K562 treated with DMSO at 1 percent for 12 hours (cell line): ENCODE measurements around the gene USP17L28. TPM values are rescaled to one million over a fixed set of nuclear protein-coding genes. Genes with fewer than 3 reads are reported as not detected.

Experiments
- total RNA-seq: library from RNA; unstranded; fragments of 300-600 nt; gene quantifications from 2 replicates; pipeline ENCODE4 v1.2.3, GENCODE V29; 2022; ENCODE audit not compliant: insufficient read depth

Gene USP17L28
- not detected in 2 replicates for total RNA-seq

GRCh38 chr4:9348593-9348992 lies at the start of gene USP17L28:
Gene USP17L28, plus strand, starts transcription at chr4:9348893. Its CDS starts 0 bp downstream, at chr4:9348893.

GRCh38 chr4:9324865-9325264 lies 23.8 kb upstream of the USP17L28 start, which contains the start of gene USP17L24:
Gene USP17L24, plus strand, starts transcription at chr4:9325165. Its CDS starts 0 bp downstream, at chr4:9325165.

GRCh38 chr4:9329611-9330010 lies 19.1 kb upstream of the USP17L28 start, which contains the start of gene USP17L25:
Gene USP17L25, plus strand, starts transcription at chr4:9329911. Its CDS starts 0 bp downstream, at chr4:9329911.

GRCh38 chr4:9334358-9334757 lies 14.3 kb upstream of the USP17L28 start, which contains the start of gene USP17L26:
Gene USP17L26, plus strand, starts transcription at chr4:9334658. Its CDS starts 0 bp downstream, at chr4:9334658.

GRCh38 chr4:9339103-9339502 lies 9.6 kb upstream of the USP17L28 start, which contains the start of gene USP17L5:
Gene USP17L5, plus strand, starts transcription at chr4:9339403. Its CDS starts 0 bp downstream, at chr4:9339403.

GRCh38 chr4:9343848-9344247 lies 4.8 kb upstream of the USP17L28 start, which contains the start of gene USP17L27:
Gene USP17L27, plus strand, starts transcription at chr4:9344148. Its CDS starts 0 bp downstream, at chr4:9344148.

GRCh38 chr4:9353338-9353737 lies 4.6 kb downstream of the USP17L28 start, which contains the start of gene USP17L29:
Gene USP17L29, plus strand, starts transcription at chr4:9353638. Its CDS starts 0 bp downstream, at chr4:9353638.

GRCh38 chr4:9362829-9363228 lies 14.1 kb downstream of the USP17L28 start, which contains the start of gene USP17L30:
Gene USP17L30, plus strand, starts transcription at chr4:9363129. Its CDS starts 0 bp downstream, at chr4:9363129.

Other genes with a start within 250 kb of the USP17L28 start
- not detected in 2 replicates for gene FAM90A26, start 178.5 kb upstream of the USP17L28 start, total RNA-seq
- not detected in 2 replicates for gene USP17L10, start 138.2 kb upstream of the USP17L28 start, total RNA-seq
- gene USP17L11, start 133.5 kb upstream of the USP17L28 start, total RNA-seq: not detected in 2 replicates
- gene USP17L12, start 128.7 kb upstream of the USP17L28 start, total RNA-seq: not detected in 2 replicates
- not detected in 2 replicates for gene USP17L13, start 124.0 kb upstream of the USP17L28 start, total RNA-seq
- gene USP17L15, start 114.5 kb upstream of the USP17L28 start, total RNA-seq: not detected in 2 replicates
- gene USP17L17, start 105.0 kb upstream of the USP17L28 start, total RNA-seq: not detected in 2 replicates
- not detected in 2 replicates for gene USP17L18, start 100.3 kb upstream of the USP17L28 start, total RNA-seq
- not detected in 2 replicates for gene USP17L19, start 95.5 kb upstream of the USP17L28 start, total RNA-seq
- not detected in 2 replicates for gene USP17L20, start 90.8 kb upstream of the USP17L28 start, total RNA-seq
- gene USP17L21, start 86.0 kb upstream of the USP17L28 start, total RNA-seq: not detected in 2 replicates
- gene USP17L22, start 81.3 kb upstream of the USP17L28 start, total RNA-seq: not detected in 2 replicates
- gene USP17L24, start 23.7 kb upstream of the USP17L28 start, total RNA-seq: not detected in 2 replicates
- not detected in 2 replicates for gene USP17L25, start 19.0 kb upstream of the USP17L28 start, total RNA-seq
- gene USP17L26, start 14.2 kb upstream of the USP17L28 start, total RNA-seq: not detected in 2 replicates
- not detected in 2 replicates for gene USP17L5, start 9.5 kb upstream of the USP17L28 start, total RNA-seq
- gene USP17L27, start 4.7 kb upstream of the USP17L28 start, total RNA-seq: not detected in 2 replicates
- not detected in 2 replicates for gene USP17L29, start 4.7 kb downstream of the USP17L28 start, total RNA-seq
- gene USP17L30, start 14.2 kb downstream of the USP17L28 start, total RNA-seq: not detected in 2 replicates
- not detected in 2 replicates for gene DEFB131A, start 95.5 kb downstream of the USP17L28 start, total RNA-seq